PC-3 (cell line): ENCODE data around the gene GOLGA6C. TPM values are rescaled to one million over a fixed set of nuclear protein-coding genes. Genes with fewer than 3 reads are reported as not detected.

Source experiments
- ATAC-seq: fragments of 200-7000 bp; cut with Tn5 transposase; 2 replicates; pipeline ENCODE4 v1.9.1; 2020; ENCODE audit warnings: mild to moderate bottlenecking, moderate library complexity
- BruUV-seq: library from RNA; stranded (reverse); fragments of 400-500 nt; replicated peaks from 2 replicates; lab custom pipeline; 2021; lab: Mats Ljungman, UMichigan
- CTCF ChIA-PET: fragments of 300-600 bp; sonication (Branson Sonifier 250); formaldehyde crosslinking; loops from one replicate; lab custom pipeline; 2022; ENCODE audit warnings: antibody characterized with exemption; lab: Charles Lee
- POLR2A ChIA-PET: fragments of 300-600 bp; sonication (Branson Sonifier 250); formaldehyde crosslinking; loops from one replicate; lab custom pipeline; 2022; ENCODE audit warnings: antibody characterized with exemption; ENCODE audit not compliant: unreplicated experiment; lab: Charles Lee
- DNase-seq: peaks from one replicate; pipeline ENCODE4 v3.0.0-alpha.2; 2015
- H2AFZ ChIP-seq: fragments of 300-600 bp; sonication (generic); 2 replicates; pipeline ENCODE4 v1.6.0; 2016; ENCODE audit warnings: antibody characterized with exemption, low read length
- H3F3A ChIP-seq: fragments of 300-600 bp; sonication (generic); one replicate; pipeline ENCODE4 v1.6.0; 2017; ENCODE audit warnings: antibody characterized with exemption, low read length, control low read depth, mild to moderate bottlenecking; ENCODE audit not compliant: unreplicated experiment
- H3K27ac ChIP-seq: fragments of 300-600 bp; sonication (generic); 2 replicates; pipeline ENCODE4 v1.5.1; 2016; ENCODE audit warnings: mild to moderate bottlenecking, low read length
- H3K27me3 ChIP-seq: fragments of 300-600 bp; sonication (generic); 2 replicates; pipeline ENCODE4 v1.6.1; 2016; ENCODE audit warnings: low read length, mixed read lengths
- H3K36me3 ChIP-seq: fragments of 300-600 bp; sonication (generic); 2 replicates; pipeline ENCODE4 v1.6.1; 2016; ENCODE audit warnings: low read depth, mixed run types, low read length, mixed read lengths
- H3K4me1 ChIP-seq: fragments of 300-600 bp; sonication (generic); 2 replicates; pipeline ENCODE4 v1.5.1; 2016; ENCODE audit warnings: low read length; ENCODE audit not compliant: insufficient read depth
- H3K4me2 ChIP-seq: fragments of 300-600 bp; sonication (generic); 2 replicates; pipeline ENCODE4 v1.6.0; 2016; ENCODE audit warnings: low read length
- H3K4me3 ChIP-seq: fragments of 300-600 bp; sonication (generic); 2 replicates; pipeline ENCODE4 v1.5.1; 2016; ENCODE audit warnings: mild to moderate bottlenecking, low read length, mixed read lengths
- H3K79me2 ChIP-seq: fragments of 300-600 bp; sonication (generic); 2 replicates; pipeline ENCODE4 v1.6.1; 2017; ENCODE audit warnings: low read length, mixed read lengths
- H3K9ac ChIP-seq: fragments of 300-600 bp; sonication (generic); 2 replicates; pipeline ENCODE4 v1.6.0; 2016; ENCODE audit warnings: mild to moderate bottlenecking, low read length
- H3K9me2 ChIP-seq: fragments of 300-600 bp; sonication (generic); replicated peaks from 2 replicates; pipeline ENCODE4 v1.6.1; 2016; ENCODE audit warnings: mixed run types, low read length, mixed read lengths
- H3K9me3 ChIP-seq: fragments of 300-600 bp; sonication (generic); 2 replicates; pipeline ENCODE4 v1.6.1; 2016; ENCODE audit warnings: low read length, mixed read lengths
- H4K20me1 ChIP-seq: fragments of 300-600 bp; sonication (generic); 2 replicates; pipeline ENCODE4 v1.6.1; 2016; ENCODE audit warnings: low read length, mixed read lengths
- CTCF ChIP-seq: fragments of 300-600 bp; sonication (generic); conservative IDR thresholded peaks from 2 replicates; pipeline ENCODE4 v1.5.1; 2017; ENCODE audit warnings: antibody characterized with exemption, low read depth, mild to moderate bottlenecking, low read length
- EZH2 ChIP-seq: fragments of 300-600 bp; sonication (generic); IDR thresholded peaks from one replicate; pipeline ENCODE4 v1.6.1; 2017; ENCODE audit warnings: antibody characterized with exemption, mild to moderate bottlenecking, low read length; ENCODE audit not compliant: unreplicated experiment
- EZH2phosphoT487 ChIP-seq: fragments of 300-600 bp; sonication (generic); IDR thresholded peaks from 2 replicates; pipeline ENCODE4 v1.6.1; 2018; ENCODE audit warnings: mild to moderate bottlenecking, antibody characterized with exemption, low read length, borderline replicate concordance
- intact Hi-C: fragments of 100-400 bp; cut with micrococcal nuclease; formaldehyde crosslinking; loops from 2 replicates; pipeline ENCODE4 v1.9.0; 2023
- total RNA-seq: library from RNA; depleted of rRNA; stranded (reverse); fragments of >200 nt; gene quantifications from 2 replicates; pipeline ENCODE4 v1.2.3, GENCODE V29; 2014

The GOLGA6C gene
- total RNA-seq, 1 experiment from 2014 or later: not detected

- no peak overlapping the region for H3K9ac ChIP-seq
- no peaks in the 10 kb centered on the region for H3K4me1 ChIP-seq
- H3K79me2 ChIP-seq: peaks cover 59% of the 10 kb centered on the region
- no peak overlapping the region for H2AFZ ChIP-seq
- peaks cover 78% of the 10 kb centered on the region for H4K20me1 ChIP-seq
- intact Hi-C loops: no loop called here
- peaks cover 62% of the 10 kb centered on the region for H3K36me3 ChIP-seq
- no peaks in the 10 kb centered on the region for H3F3A ChIP-seq
- BruUV-seq: no TSS peak
- H3K27me3 ChIP-seq: no peaks in the 10 kb centered on the region
- ChIA-PET POLR2A (no interaction called here), CTCF (no interaction called here)
- TF ChIP-seq EZH2 (no peak), CTCF (no peak), EZH2phosphoT487 (no peak)
- no peaks in the 10 kb centered on the region for H3K9me3 ChIP-seq
- DNase-seq: no peak
- H3K27ac ChIP-seq: no peak overlapping the region
- no peak for ATAC-seq
- no peaks in the 10 kb centered on the region for H3K9me2 ChIP-seq
- H3K4me3 ChIP-seq: no peak overlapping the region
- H3K4me2 ChIP-seq: no peak overlapping the region
Observed at GRCh38 chr15:75210811-75211230, 47.3 kb upstream of the GOLGA6C start.

GRCh38 chr15:75211436-75212199, 46.5 kb upstream of the GOLGA6C start:
- no peaks in the 10 kb centered on the region for H3K9me2 ChIP-seq
- no peaks in the 10 kb centered on the region for H3F3A ChIP-seq
- peaks cover 55% of the 10 kb centered on the region for H3K36me3 ChIP-seq
- H3K9ac ChIP-seq: no peak overlapping the region
- no peak overlapping the region for H2AFZ ChIP-seq
- CTCF ChIA-PET: no interaction called here
- H3K27me3 ChIP-seq: no peaks in the 10 kb centered on the region
- H4K20me1 ChIP-seq: peaks cover 70% of the 10 kb centered on the region
- no TSS peak for BruUV-seq
- TF ChIP-seq CTCF: no peak
- no peak for TF ChIP-seq EZH2phosphoT487
- no peak for TF ChIP-seq EZH2
- H3K4me2 ChIP-seq: no peak overlapping the region
- H3K27ac ChIP-seq: no peak overlapping the region
- peaks cover 51% of the 10 kb centered on the region for H3K79me2 ChIP-seq
- ATAC-seq (no peak), DNase-seq (no peak)
- no peak overlapping the region for H3K4me3 ChIP-seq
- H3K9me3 ChIP-seq: no peaks in the 10 kb centered on the region
- POLR2A ChIA-PET: no interaction called here
- H3K4me1 ChIP-seq: no peaks in the 10 kb centered on the region
- intact Hi-C loops: no loop called here

- POLR2A ChIA-PET: no interaction called here
- no TSS peak for BruUV-seq
- H3K4me1 ChIP-seq: no peaks in the 10 kb centered on the region
- no peaks in the 10 kb centered on the region for H3F3A ChIP-seq
- no peak overlapping the region for H2AFZ ChIP-seq
- H3K9me2 ChIP-seq: no peaks in the 10 kb centered on the region
- no peak for ATAC-seq
- H3K9ac ChIP-seq: no peak overlapping the region
- H4K20me1 ChIP-seq: peaks cover 65% of the 10 kb centered on the region
- no peaks in the 10 kb centered on the region for H3K9me3 ChIP-seq
- TF ChIP-seq EZH2phosphoT487 (no peak), EZH2 (no peak), CTCF (no peak)
- no peak for DNase-seq
- H3K79me2 ChIP-seq: peaks cover 44% of the 10 kb centered on the region
- no peak overlapping the region for H3K4me2 ChIP-seq
- H3K27me3 ChIP-seq: no peaks in the 10 kb centered on the region
- no peak overlapping the region for H3K4me3 ChIP-seq
- H3K27ac ChIP-seq: no peak overlapping the region
- CTCF ChIA-PET: no interaction called here
- peaks cover 52% of the 10 kb centered on the region for H3K36me3 ChIP-seq
- intact Hi-C loops: no loop called here
Observed at GRCh38 chr15:75212200-75212858, 45.8 kb upstream of the GOLGA6C start.
